GM12878 (cell line): ENCODE measurements around the gene CRYL1. TPM values are rescaled to one million over a fixed set of nuclear protein-coding genes. Genes with fewer than 3 reads are reported as not detected.

Experiments used
- ATAC-seq: fragments of 200-7000 bp; cut with Tn5 transposase; 3 replicates; pipeline ENCODE4 v1.9.1; 2020; ENCODE audit warnings: mild to moderate bottlenecking, moderate library complexity
- BruUV-seq: library from RNA; stranded (reverse); fragments of 400-500 nt; replicated peaks from 2 replicates; lab custom pipeline; 2021; lab: Mats Ljungman, UMichigan
- CTCF ChIA-PET: fragments of 300-600 bp; sonication (Branson Sonifier 250); formaldehyde crosslinking; extraction: SDS; loops from one replicate; lab custom pipeline; 2021; ENCODE audit warnings: inconsistent platforms; lab: Yijun Ruan, JAX
- POLR2A ChIA-PET: fragments of 350-600 bp; formaldehyde crosslinking; extraction: SDS; loops from one replicate; lab custom pipeline; 2021; ENCODE audit warnings: inconsistent platforms; lab: Charles Lee
- RAD21 ChIA-PET: fragments of 300-600 bp; sonication (Branson Sonifier 250); formaldehyde crosslinking; loops from one replicate; lab custom pipeline; 2023; ENCODE audit warnings: antibody characterized with exemption; ENCODE audit not compliant: unreplicated experiment; lab: Charles Lee
- SMC1A ChIA-PET: fragments of 300-600 bp; sonication (Branson Sonifier 250); formaldehyde crosslinking; loops from one replicate; lab custom pipeline; 2023; ENCODE audit not compliant: unreplicated experiment, uncharacterized antibody; lab: Charles Lee
- DNase-seq: peaks from one replicate; pipeline ENCODE4 v3.0.0-alpha.2; 2011; ENCODE audit warnings: low read depth, low spot score
- FAIRE-seq: peaks from 3 replicates; lab custom pipeline; 2011; peaks lifted over from hg19 to GRCh38; lab: Jason Lieb, UNC
- H2AFZ ChIP-seq: 2 replicates; pipeline ENCODE4 v1.6.0; 2011; ENCODE audit warnings: low read depth, low read length, control low read depth; ENCODE audit not compliant: control insufficient read depth
- H3K27ac ChIP-seq: 2 replicates; pipeline ENCODE4 v1.5.1; 2011; ENCODE audit warnings: control low read depth; ENCODE audit not compliant: control insufficient read depth, insufficient read depth
- H3K27me3 ChIP-seq, 2 experiments: replicated peaks in 1 of 2; 2 replicates each; pipeline versions ENCODE4 v1.6.0 to v1.6.1; 2011; ENCODE audit warnings: low read length in 1 of 2; ENCODE audit not compliant: control insufficient read depth in 2 of 2, insufficient read depth in 2 of 2
- H3K36me3 ChIP-seq, 2 experiments: 2 replicates each; pipeline ENCODE4 v1.5.1; 2011; ENCODE audit warnings: low read length in 1 of 2; ENCODE audit not compliant: control insufficient read depth in 2 of 2, insufficient read depth in 2 of 2
- H3K4me1 ChIP-seq: 2 replicates; pipeline ENCODE4 v1.6.1; 2011; ENCODE audit warnings: mild to moderate bottlenecking, low read length, moderate library complexity, mixed read lengths; ENCODE audit not compliant: control insufficient read depth, insufficient read depth
- H3K4me2 ChIP-seq: 2 replicates; pipeline ENCODE4 v1.6.0; 2011; ENCODE audit warnings: control low read depth; ENCODE audit not compliant: control insufficient read depth, insufficient read depth
- H3K4me3 ChIP-seq: fragments of 200-600 bp; sonication (generic); 2 replicates; pipeline ENCODE4 v1.5.1; 2016
- H3K79me2 ChIP-seq: 2 replicates; pipeline ENCODE4 v1.6.0; 2011; ENCODE audit warnings: low read length; ENCODE audit not compliant: control insufficient read depth, insufficient read depth
- H3K9ac ChIP-seq: 2 replicates; pipeline ENCODE4 v1.8.0; 2011; ENCODE audit warnings: low read length, control low read depth, mixed read lengths; ENCODE audit not compliant: control insufficient read depth, insufficient read depth
- H3K9me3 ChIP-seq: replicated peaks from 3 replicates; pipeline ENCODE4 v1.5.1; 2011; ENCODE audit warnings: mild to moderate bottlenecking, low read length; ENCODE audit not compliant: control insufficient read depth, insufficient read depth
- H4K20me1 ChIP-seq: 2 replicates; pipeline ENCODE4 v1.6.0; 2011; ENCODE audit not compliant: control insufficient read depth, insufficient read depth
- ATF7 ChIP-seq: fragments of 450-650 bp; IDR thresholded peaks from 2 replicates; pipeline ENCODE4 v1.6.1; 2016; ENCODE audit warnings: low read depth, mild to moderate bottlenecking
- BRCA1 ChIP-seq: IDR thresholded peaks from 2 replicates; pipeline ENCODE4 v1.6.1; 2011; ENCODE audit warnings: low read depth, low read length, improper control_type of control experiment
- CBFB ChIP-seq: IDR thresholded peaks from 2 replicates; pipeline ENCODE4 v1.6.1; 2016; ENCODE audit warnings: antibody characterized with exemption, low read depth
- CBX5 ChIP-seq: sonication (generic); IDR thresholded peaks from 2 replicates; pipeline ENCODE4 v1.6.1; 2016; ENCODE audit warnings: low read depth, moderate library complexity, mild to moderate bottlenecking, inconsistent platforms
- CHD4 ChIP-seq: fragments of 200-600 bp; sonication (generic); IDR thresholded peaks from 2 replicates; pipeline ENCODE4 v1.6.1; 2016; ENCODE audit warnings: mild to moderate bottlenecking
- EP300 ChIP-seq, 2 experiments: fragments of 150-350 bp in 1 of 2; IDR thresholded peaks; 2 replicates each; pipeline ENCODE4 v1.6.1; 2011 to 2012; ENCODE audit warnings: low read depth in 2 of 2, low read length in 2 of 2, borderline replicate concordance in 1 of 2, improper control_type of control experiment in 1 of 2, inconsistent platforms in 1 of 2; ENCODE audit not compliant: control insufficient read depth in 1 of 2
- ETV6 ChIP-seq, 2 experiments: fragments of 450-650 bp in 1 of 2; IDR thresholded peaks in 1 of 2; conservative IDR thresholded peaks in 1 of 2; 2 replicates each; pipeline ENCODE4 v1.6.1; 2014; ENCODE audit warnings: antibody characterized with exemption in 1 of 2, borderline replicate concordance in 1 of 2, low read depth in 1 of 2, mild to moderate bottlenecking in 1 of 2, moderate library complexity in 1 of 2
- EZH2 ChIP-seq: IDR thresholded peaks from 2 replicates; pipeline ENCODE4 v1.6.1; 2012; ENCODE audit warnings: low read depth, mild to moderate bottlenecking, control low read depth, inconsistent platforms, low read length, borderline replicate concordance; ENCODE audit not compliant: control insufficient read depth
- MTA2 ChIP-seq: fragments of 450-650 bp; IDR thresholded peaks from 2 replicates; pipeline ENCODE4 v1.6.1; 2016; ENCODE audit warnings: low read depth, mild to moderate bottlenecking, moderate library complexity
- MXI1 ChIP-seq: fragments of 150-350 bp; IDR thresholded peaks from 2 replicates; pipeline ENCODE4 v1.6.1; 2011; ENCODE audit warnings: low read depth, mild to moderate bottlenecking, inconsistent platforms, low read length, improper control_type of control experiment
- MYB ChIP-seq: fragments of 150-350 bp; IDR thresholded peaks from 2 replicates; pipeline ENCODE4 v1.6.1; 2014; ENCODE audit warnings: mild to moderate bottlenecking, low read depth, low read length, borderline replicate concordance
- NBN ChIP-seq: fragments of 450-650 bp; IDR thresholded peaks from 2 replicates; pipeline ENCODE4 v1.6.1; 2016
- NFYA ChIP-seq: IDR thresholded peaks from 2 replicates; pipeline ENCODE4 v1.6.1; 2011; ENCODE audit warnings: low read depth, mild to moderate bottlenecking, low read length, improper control_type of control experiment, borderline replicate concordance
- RAD21 ChIP-seq: IDR thresholded peaks from 2 replicates; pipeline ENCODE4 v1.6.1; 2011; ENCODE audit warnings: mild to moderate bottlenecking, low read depth, low read length, moderate library complexity; ENCODE audit not compliant: insufficient read depth
- ZNF217 ChIP-seq: fragments of 450-650 bp; IDR thresholded peaks from 2 replicates; pipeline ENCODE4 v1.6.1; 2017; ENCODE audit warnings: antibody characterized with exemption, mild to moderate bottlenecking
- ZZZ3 ChIP-seq: IDR thresholded peaks from 2 replicates; pipeline ENCODE4 v1.6.1; 2011; ENCODE audit warnings: low read depth; ENCODE audit not compliant: control insufficient read depth, insufficient read length
- WGBS: methylation state at CpG from one replicate; pipeline ENCODE4 v1.1.6; 2016; ENCODE audit warnings: low lambda C conversion rate; ENCODE audit not compliant: insufficient replicate concordance, insufficient coverage; ENCODE audit errors: missing lambda C conversion rate; 5-methylcytosine and 5-hydroxymethylcytosine counted together
- in situ Hi-C: fragments of 300-500 bp; cut with MboI; formaldehyde crosslinking; loops from 9 replicates; pipeline ENCODE4 v1.14.3; 2018; ENCODE audit warnings: mixed read lengths
- intact Hi-C: fragments of 100-400 bp; cut with micrococcal nuclease; formaldehyde crosslinking; loops from one replicate; pipeline ENCODE4 v1.14.2; 2022; ENCODE audit not compliant: unreplicated experiment
- polyA plus RNA-seq, 11 experiments: library from polyadenylated mRNA; depleted of rRNA in 4 of 11; unstranded in 6 of 11; stranded (reverse) in 5 of 11; fragments of >200 nt; fragmentation: Nextera tagmentation in 4 of 11; fragmentation: Illumina TruSeq in 1 of 11; extraction: Ambion mirVana in 4 of 11; extraction: Trizol in 1 of 11; gene quantifications; 1 replicate in 1 of 11; 2 replicates in 10 of 11; pipeline versions ENCODE4 v1.2.1 to v1.2.3, GENCODE V29; 2011 to 2016; ENCODE audit warnings: inconsistent platforms in 2 of 11, missing spikeins in 2 of 11, low read depth in 1 of 11
- total RNA-seq, 4 experiments: library from RNA; depleted of rRNA in 3 of 4; stranded (reverse); fragments of >200 nt in 3 of 4; fragmentation: Illumina TruSeq in 1 of 4; extraction: Trizol in 1 of 4; gene quantifications; 2 replicates each; pipeline versions ENCODE4 v1.2.1 to v1.2.3, GENCODE V29; 2013 to 2021
- TF ChIP-seq, protein P1 (sequence below): fragments of 450-650 bp; IDR thresholded peaks from 2 replicates; pipeline ENCODE4 v1.6.1; 2017; ENCODE audit warnings: low read depth, mild to moderate bottlenecking, moderate library complexity
- TF ChIP-seq, protein P2 (sequence below): fragments of 450-650 bp; IDR thresholded peaks from 2 replicates; pipeline ENCODE4 v1.6.1; 2017; ENCODE audit warnings: mild to moderate bottlenecking, moderate library complexity

Gene CRYL1
- total and polyA plus RNA-seq, 10 of the 15 experiments (the other 5 are each of a cell fraction or from before 2014, with no cell fraction given): 5.5 to 36.7 (median 12.2) TPM

DNA sequence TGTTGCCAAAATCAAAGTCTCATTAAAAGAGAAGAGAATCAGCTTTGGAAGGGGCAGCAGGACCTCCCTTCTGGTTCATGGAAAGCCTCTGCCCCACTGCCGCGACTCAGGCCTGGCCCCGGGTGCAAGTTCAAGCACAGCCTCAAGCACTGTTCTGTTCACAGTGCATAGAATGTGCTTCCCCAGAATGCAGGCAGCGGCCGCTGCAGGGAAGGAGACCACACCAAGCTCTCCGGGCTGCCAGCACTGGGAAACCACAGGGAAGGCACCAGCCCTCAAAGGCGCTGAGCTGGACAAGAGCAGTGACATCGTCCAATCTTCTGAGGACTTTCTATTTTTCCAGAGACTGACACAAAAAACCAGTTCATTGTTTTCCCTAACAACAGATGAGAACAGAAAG lies 55.5 kb downstream of the CRYL1 start:
- TF ChIP-seq ETV6 (conservative IDR thresholded peaks at IDR 0.05 in 1 of 2, IDR thresholded peaks at IDR 0.05 in 1 of 2; ENCODE audit: borderline replicate concordance in 1 of 2, low read depth in 1 of 2) (no peak), ZZZ3 (no peak), EP300 (IDR thresholded peaks at IDR 0.05; ENCODE audit: borderline replicate concordance in 1 of 2, control insufficient read depth in 1 of 2, low read depth in 2 of 2, low read length in 2 of 2) (no peak), EZH2 (no peak), CBX5 (no peak), RAD21 (no peak), BRCA1 (no peak), NFYA (no peak), NBN (no peak), ZNF217 (no peak), CBFB (no peak), MTA2 (no peak), ATF7 (no peak), MYB (no peak), CHD4 (no peak), MXI1 (no peak)
- TF ChIP-seq, protein P1, sequence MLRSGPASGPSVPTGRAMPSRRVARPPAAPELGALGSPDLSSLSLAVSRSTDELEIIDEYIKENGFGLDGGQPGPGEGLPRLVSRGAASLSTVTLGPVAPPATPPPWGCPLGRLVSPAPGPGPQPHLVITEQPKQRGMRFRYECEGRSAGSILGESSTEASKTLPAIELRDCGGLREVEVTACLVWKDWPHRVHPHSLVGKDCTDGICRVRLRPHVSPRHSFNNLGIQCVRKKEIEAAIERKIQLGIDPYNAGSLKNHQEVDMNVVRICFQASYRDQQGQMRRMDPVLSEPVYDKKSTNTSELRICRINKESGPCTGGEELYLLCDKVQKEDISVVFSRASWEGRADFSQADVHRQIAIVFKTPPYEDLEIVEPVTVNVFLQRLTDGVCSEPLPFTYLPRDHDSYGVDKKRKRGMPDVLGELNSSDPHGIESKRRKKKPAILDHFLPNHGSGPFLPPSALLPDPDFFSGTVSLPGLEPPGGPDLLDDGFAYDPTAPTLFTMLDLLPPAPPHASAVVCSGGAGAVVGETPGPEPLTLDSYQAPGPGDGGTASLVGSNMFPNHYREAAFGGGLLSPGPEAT: no peak
- TF ChIP-seq, protein P2, sequence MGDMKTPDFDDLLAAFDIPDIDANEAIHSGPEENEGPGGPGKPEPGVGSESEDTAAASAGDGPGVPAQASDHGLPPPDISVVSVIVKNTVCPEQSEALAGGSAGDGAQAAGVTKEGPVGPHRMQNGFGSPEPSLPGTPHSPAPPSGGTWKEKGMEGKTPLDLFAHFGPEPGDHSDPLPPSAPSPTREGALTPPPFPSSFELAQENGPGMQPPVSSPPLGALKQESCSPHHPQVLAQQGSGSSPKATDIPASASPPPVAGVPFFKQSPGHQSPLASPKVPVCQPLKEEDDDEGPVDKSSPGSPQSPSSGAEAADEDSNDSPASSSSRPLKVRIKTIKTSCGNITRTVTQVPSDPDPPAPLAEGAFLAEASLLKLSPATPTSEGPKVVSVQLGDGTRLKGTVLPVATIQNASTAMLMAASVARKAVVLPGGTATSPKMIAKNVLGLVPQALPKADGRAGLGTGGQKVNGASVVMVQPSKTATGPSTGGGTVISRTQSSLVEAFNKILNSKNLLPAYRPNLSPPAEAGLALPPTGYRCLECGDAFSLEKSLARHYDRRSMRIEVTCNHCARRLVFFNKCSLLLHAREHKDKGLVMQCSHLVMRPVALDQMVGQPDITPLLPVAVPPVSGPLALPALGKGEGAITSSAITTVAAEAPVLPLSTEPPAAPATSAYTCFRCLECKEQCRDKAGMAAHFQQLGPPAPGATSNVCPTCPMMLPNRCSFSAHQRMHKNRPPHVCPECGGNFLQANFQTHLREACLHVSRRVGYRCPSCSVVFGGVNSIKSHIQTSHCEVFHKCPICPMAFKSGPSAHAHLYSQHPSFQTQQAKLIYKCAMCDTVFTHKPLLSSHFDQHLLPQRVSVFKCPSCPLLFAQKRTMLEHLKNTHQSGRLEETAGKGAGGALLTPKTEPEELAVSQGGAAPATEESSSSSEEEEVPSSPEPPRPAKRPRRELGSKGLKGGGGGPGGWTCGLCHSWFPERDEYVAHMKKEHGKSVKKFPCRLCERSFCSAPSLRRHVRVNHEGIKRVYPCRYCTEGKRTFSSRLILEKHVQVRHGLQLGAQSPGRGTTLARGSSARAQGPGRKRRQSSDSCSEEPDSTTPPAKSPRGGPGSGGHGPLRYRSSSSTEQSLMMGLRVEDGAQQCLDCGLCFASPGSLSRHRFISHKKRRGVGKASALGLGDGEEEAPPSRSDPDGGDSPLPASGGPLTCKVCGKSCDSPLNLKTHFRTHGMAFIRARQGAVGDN: no peak
- TF ChIP-seq, all 136 proteins: peak for 0
- no peak overlapping the region for H3K9ac ChIP-seq
- H4K20me1 ChIP-seq: no peaks in the 10 kb centered on the region
- FAIRE-seq: no peak
- ChIA-PET SMC1A (no interaction called here), RAD21 (no interaction called here), CTCF (no interaction called here), POLR2A (no interaction called here)
- no peaks in the 10 kb centered on the region for H3K36me3 ChIP-seq
- H2AFZ ChIP-seq: no peak overlapping the region
- no peaks in the 10 kb centered on the region for H3K4me1 ChIP-seq
- in situ Hi-C loops (loop anchor here (5.0 kb wide), 1 partner anchor 48 kb away; no protein-coding TSS in a partner anchor), intact Hi-C loops (no loop called here)
- 82% methylated on average over 8 of the region's 8 CpGs for WGBS
- no TSS peak for BruUV-seq
- no peak overlapping the region for H3K4me3 ChIP-seq
- no peak overlapping the region for H3K27ac ChIP-seq
- no peak overlapping the region for H3K4me2 ChIP-seq
- ATAC-seq: no peak
- DNase-seq: no peak
- H3K79me2 ChIP-seq: no peaks in the 10 kb centered on the region
- H3K27me3 ChIP-seq: no peaks in the 10 kb centered on the region
- H3K9me3 ChIP-seq: no peaks in the 10 kb centered on the region
